ENCODE results near the gene EFCAB6.
A peak's percentile ranks its signal among the peaks of the same experiment; 100 is the strongest.

The EFCAB6 gene

GRCh38 chr22:43481568-43482317, 330.4 kb downstream of the EFCAB6 start:
- H3K4me1 ChIP-seq (ENCODE audit: control insufficient read depth, low read length): no peaks in the 10 kb centered on the region

GRCh38 chr22:43479962-43480361, 332.1 kb downstream of the EFCAB6 start:
- H3K27me3 ChIP-seq (ENCODE audit: control insufficient read depth, low read length): no peaks in the 10 kb centered on the region
- H3K4me3 ChIP-seq (ENCODE audit: low read length): no peak overlapping the region
- no peaks in the 10 kb centered on the region for H3K4me1 ChIP-seq (ENCODE audit: control insufficient read depth, low read length)
- TF ChIP-seq CTCF (IDR thresholded peaks at IDR 0.05; ENCODE audit: low read depth, low read length, poor library complexity, severe bottlenecking) (no peak), EZH2phosphoT487 (IDR thresholded peaks at IDR 0.05; ENCODE audit: borderline replicate concordance, low read length) (no peak)
- no peaks in the 10 kb centered on the region for H3K36me3 ChIP-seq (ENCODE audit: control insufficient read depth, low read length)
- no peak overlapping the region for H3K27ac ChIP-seq (ENCODE audit: low read depth, low read length)
- no peaks in the 10 kb centered on the region for H4K20me1 ChIP-seq (ENCODE audit: control insufficient read depth, insufficient read depth, low read depth, low read length)
- no peaks in the 10 kb centered on the region for H3K9me2 ChIP-seq (replicated peaks; ENCODE audit: control insufficient read depth, low read length)
- no peaks in the 10 kb centered on the region for H3K79me2 ChIP-seq (ENCODE audit: control insufficient read depth, low read length)
- no peak overlapping the region for H3K4me2 ChIP-seq (ENCODE audit: low read length)
- no peaks in the 10 kb centered on the region for H3F3A ChIP-seq (ENCODE audit: control insufficient read depth, insufficient read depth)
- H3K9me3 ChIP-seq (ENCODE audit: control insufficient read depth, insufficient read depth, low read length): no peaks in the 10 kb centered on the region

More at GRCh38 chr22:43481568-43482317, 330.4 kb downstream of the EFCAB6 start:
- no peaks in the 10 kb centered on the region for H4K20me1 ChIP-seq (ENCODE audit: control insufficient read depth, insufficient read depth, low read depth, low read length)
- no peaks in the 10 kb centered on the region for H3F3A ChIP-seq (ENCODE audit: control insufficient read depth, insufficient read depth)
- no peaks in the 10 kb centered on the region for H3K27me3 ChIP-seq (ENCODE audit: control insufficient read depth, low read length)
- H3K4me2 ChIP-seq (ENCODE audit: low read length): no peak overlapping the region
- no peak overlapping the region for H3K4me3 ChIP-seq (ENCODE audit: low read length)
- no peaks in the 10 kb centered on the region for H3K9me3 ChIP-seq (ENCODE audit: control insufficient read depth, insufficient read depth, low read length)
- TF ChIP-seq EZH2phosphoT487 (IDR thresholded peaks at IDR 0.05; ENCODE audit: borderline replicate concordance, low read length): no peak
- TF ChIP-seq CTCF (IDR thresholded peaks at IDR 0.05; ENCODE audit: low read depth, low read length, poor library complexity, severe bottlenecking): peak; percentile 75
- no peaks in the 10 kb centered on the region for H3K36me3 ChIP-seq (ENCODE audit: control insufficient read depth, low read length)
- no peak overlapping the region for H3K27ac ChIP-seq (ENCODE audit: low read depth, low read length)
- H3K9me2 ChIP-seq (replicated peaks; ENCODE audit: control insufficient read depth, low read length): no peaks in the 10 kb centered on the region
- no peaks in the 10 kb centered on the region for H3K79me2 ChIP-seq (ENCODE audit: control insufficient read depth, low read length)

- H3K27ac ChIP-seq (ENCODE audit: low read depth, low read length): no peak overlapping the region
- no peaks in the 10 kb centered on the region for H3K27me3 ChIP-seq (ENCODE audit: control insufficient read depth, low read length)
- no peaks in the 10 kb centered on the region for H3K9me3 ChIP-seq (ENCODE audit: control insufficient read depth, insufficient read depth, low read length)
- no peak overlapping the region for H3K4me2 ChIP-seq (ENCODE audit: low read length)
- TF ChIP-seq CTCF (IDR thresholded peaks at IDR 0.05; ENCODE audit: low read depth, low read length, poor library complexity, severe bottlenecking) (no peak), EZH2phosphoT487 (IDR thresholded peaks at IDR 0.05; ENCODE audit: borderline replicate concordance, low read length) (no peak)
- no peaks in the 10 kb centered on the region for H4K20me1 ChIP-seq (ENCODE audit: control insufficient read depth, insufficient read depth, low read depth, low read length)
- H3K36me3 ChIP-seq (ENCODE audit: control insufficient read depth, low read length): no peaks in the 10 kb centered on the region
- H3K4me3 ChIP-seq (ENCODE audit: low read length): no peak overlapping the region
- H3K4me1 ChIP-seq (ENCODE audit: control insufficient read depth, low read length): no peaks in the 10 kb centered on the region
- no peaks in the 10 kb centered on the region for H3K79me2 ChIP-seq (ENCODE audit: control insufficient read depth, low read length)
- no peaks in the 10 kb centered on the region for H3F3A ChIP-seq (ENCODE audit: control insufficient read depth, insufficient read depth)
- H3K9me2 ChIP-seq (replicated peaks; ENCODE audit: control insufficient read depth, low read length): no peaks in the 10 kb centered on the region
Observed at GRCh38 chr22:43479301-43479950, 332.7 kb downstream of the EFCAB6 start.

All from DOHH2 (cell line).